Upper lobe of left lung (tissue), 6 donors: ENCODE results near the gene TMEM232. TPM values are rescaled to one million over a fixed set of nuclear protein-coding genes. Genes with fewer than 3 reads are reported as not detected.

ENCODE experiments used
- ATAC-seq, 2 donors: fragments of 200-7000 bp; cut with Tn5 transposase; one replicate each; pipeline ENCODE4 v1.9.1; 2022; ENCODE audit warnings: mild to moderate bottlenecking in 2 of 2, moderate library complexity in 2 of 2; ENCODE audit not compliant: low FRiP score in 2 of 2
- DNase-seq, 2 donors: peaks; one replicate each; pipeline ENCODE4 v3.0.0-alpha.2; 2019 to 2020
- H3K27ac ChIP-seq, 4 donors: fragments of 200-600 bp; sonication (generic); one replicate each; pipeline ENCODE4 v1.5.1; 2016 to 2019
- H3K27me3 ChIP-seq, 4 donors: fragments of 200-600 bp; sonication (generic); one replicate each; pipeline ENCODE4 v1.5.1; 2017 to 2019
- H3K36me3 ChIP-seq, 4 donors: fragments of 200-600 bp; sonication (generic); one replicate each; pipeline ENCODE4 v1.5.1; 2016 to 2019
- H3K4me1 ChIP-seq, 4 donors: fragments of 200-600 bp; sonication (generic); one replicate each; pipeline ENCODE4 v1.5.1; 2018 to 2019
- H3K4me3 ChIP-seq, 4 donors: fragments of 200-600 bp; sonication (generic); one replicate each; pipeline ENCODE4 v1.5.1; 2017 to 2019; ENCODE audit warnings: mild to moderate bottlenecking in 2 of 4, moderate library complexity in 1 of 4
- H3K9me3 ChIP-seq, 4 donors: fragments of 200-600 bp; sonication (generic); one replicate each; pipeline ENCODE4 v1.5.1; 2018 to 2019
- EP300 ChIP-seq, 4 donors: sonication (generic); formaldehyde crosslinking; IDR thresholded peaks; one replicate each; pipeline ENCODE4 v1.5.1; 2017; ENCODE audit warnings: antibody characterized with exemption in 4 of 4, control low read depth in 2 of 4
- POLR2A ChIP-seq, 4 donors: fragments of 450-650 bp; IDR thresholded peaks; one replicate each; pipeline ENCODE4 v1.5.1; 2016 to 2017; ENCODE audit warnings: antibody characterized with exemption in 4 of 4, mild to moderate bottlenecking in 2 of 4
- POLR2AphosphoS5 ChIP-seq, 2 donors: sonication (generic); formaldehyde crosslinking; IDR thresholded peaks; one replicate each; pipeline ENCODE4 v1.5.1; 2017; ENCODE audit warnings: antibody characterized with exemption in 2 of 2
- WGBS, 2 donors: methylation state at CpG; one replicate each; pipeline ENCODE4 v1.1.5; 2017 to 2018; 5-methylcytosine and 5-hydroxymethylcytosine counted together
- total RNA-seq, 6 donors: library from RNA; depleted of rRNA in 4 of 6; stranded (reverse); fragments of >200 nt in 4 of 6; gene quantifications; one replicate each; pipeline versions ENCODE4 v1.1.0 to v1.2.1, GENCODE V29; 2016 to 2021
- TF ChIP-seq, protein P1 (sequence below), 6 experiments: fragments of 450-650 bp in 4 of 6; fragments of 200-600 bp in 2 of 6; sonication (generic) in 2 of 6; IDR thresholded peaks; one replicate each; pipeline ENCODE4 v1.5.1; 2016 to 2019; ENCODE audit warnings: antibody characterized with exemption in 6 of 6
- donor health status: DM: no; HTN: no; CAD: no; lungs with moderate emphysema.
- donor health status: DM: no; HTN: yes; CAD: no; lungs with severe emphysema.

The TMEM232 gene
- total RNA-seq, 6 donors from 2014 or later, result 1.5 to 36.9 (median 7.8) TPM

GRCh38 chr5:110507972-110508371 is 218.5 kb downstream of the TMEM232 start:
- TF ChIP-seq POLR2AphosphoS5 (IDR thresholded peaks at IDR 0.05) (no peak), EP300 (IDR thresholded peaks at IDR 0.05) (no peak), POLR2A (IDR thresholded peaks at IDR 0.05) (no peak)
- TF ChIP-seq, protein P1, sequence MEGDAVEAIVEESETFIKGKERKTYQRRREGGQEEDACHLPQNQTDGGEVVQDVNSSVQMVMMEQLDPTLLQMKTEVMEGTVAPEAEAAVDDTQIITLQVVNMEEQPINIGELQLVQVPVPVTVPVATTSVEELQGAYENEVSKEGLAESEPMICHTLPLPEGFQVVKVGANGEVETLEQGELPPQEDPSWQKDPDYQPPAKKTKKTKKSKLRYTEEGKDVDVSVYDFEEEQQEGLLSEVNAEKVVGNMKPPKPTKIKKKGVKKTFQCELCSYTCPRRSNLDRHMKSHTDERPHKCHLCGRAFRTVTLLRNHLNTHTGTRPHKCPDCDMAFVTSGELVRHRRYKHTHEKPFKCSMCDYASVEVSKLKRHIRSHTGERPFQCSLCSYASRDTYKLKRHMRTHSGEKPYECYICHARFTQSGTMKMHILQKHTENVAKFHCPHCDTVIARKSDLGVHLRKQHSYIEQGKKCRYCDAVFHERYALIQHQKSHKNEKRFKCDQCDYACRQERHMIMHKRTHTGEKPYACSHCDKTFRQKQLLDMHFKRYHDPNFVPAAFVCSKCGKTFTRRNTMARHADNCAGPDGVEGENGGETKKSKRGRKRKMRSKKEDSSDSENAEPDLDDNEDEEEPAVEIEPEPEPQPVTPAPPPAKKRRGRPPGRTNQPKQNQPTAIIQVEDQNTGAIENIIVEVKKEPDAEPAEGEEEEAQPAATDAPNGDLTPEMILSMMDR (IDR thresholded peaks at IDR 0.05), result no peak
- ATAC-seq (no peak), DNase-seq (no peak)
- Histone ChIP-seq H3K27me3 (no peaks in the 10 kb centered on the region), H3K9me3 (no peaks in the 10 kb centered on the region), H3K4me1 (no peaks in the 10 kb centered on the region), H3K4me3 (no peak overlapping the region), H3K27ac (no peak overlapping the region), H3K36me3 (no peaks in the 10 kb centered on the region)
- 49 to 53% methylated on average over 2 of the region's 2 CpGs for WGBS, 2 donors

GRCh38 chr5:110506378-110506777 is 220.1 kb downstream of the TMEM232 start:
- no peaks in the 10 kb centered on the region for H3K9me3 ChIP-seq
- no peaks in the 10 kb centered on the region for H3K36me3 ChIP-seq
- no peak for ATAC-seq
- H3K27ac ChIP-seq, result no peak overlapping the region
- no peak overlapping the region for H3K4me3 ChIP-seq
- no peaks in the 10 kb centered on the region for H3K27me3 ChIP-seq
- TF ChIP-seq, protein P1 (IDR thresholded peaks at IDR 0.05), result no peak
- no peak for TF ChIP-seq POLR2AphosphoS5 (IDR thresholded peaks at IDR 0.05)
- no peak for TF ChIP-seq EP300 (IDR thresholded peaks at IDR 0.05)
- no peak for TF ChIP-seq POLR2A (IDR thresholded peaks at IDR 0.05)
- no peak for DNase-seq
- no peaks in the 10 kb centered on the region for H3K4me1 ChIP-seq

- H3K4me1 ChIP-seq, result no peaks in the 10 kb centered on the region
- no peak for ATAC-seq
Observed at GRCh38 chr5:110496276-110496675, 230.2 kb downstream of the TMEM232 start.

GRCh38 chr5:110492446-110492845 is 234.0 kb downstream of the TMEM232 start:
- H3K27ac ChIP-seq, result no peak overlapping the region
- no peaks in the 10 kb centered on the region for H3K27me3 ChIP-seq
- no peaks in the 10 kb centered on the region for H3K4me1 ChIP-seq

More at GRCh38 chr5:110496276-110496675, 230.2 kb downstream of the TMEM232 start:
- H3K4me3 ChIP-seq, result no peak overlapping the region
- H3K27ac ChIP-seq, result no peak overlapping the region
- WGBS, 2 donors, result 87 to 88% methylated on average over 4 of the region's 4 CpGs
- no peak for DNase-seq
- no peaks in the 10 kb centered on the region for H3K27me3 ChIP-seq
- H3K9me3 ChIP-seq, result no peaks in the 10 kb centered on the region
- TF ChIP-seq, protein P1 (IDR thresholded peaks at IDR 0.05), result no peak
- no peaks in the 10 kb centered on the region for H3K36me3 ChIP-seq

DNA sequence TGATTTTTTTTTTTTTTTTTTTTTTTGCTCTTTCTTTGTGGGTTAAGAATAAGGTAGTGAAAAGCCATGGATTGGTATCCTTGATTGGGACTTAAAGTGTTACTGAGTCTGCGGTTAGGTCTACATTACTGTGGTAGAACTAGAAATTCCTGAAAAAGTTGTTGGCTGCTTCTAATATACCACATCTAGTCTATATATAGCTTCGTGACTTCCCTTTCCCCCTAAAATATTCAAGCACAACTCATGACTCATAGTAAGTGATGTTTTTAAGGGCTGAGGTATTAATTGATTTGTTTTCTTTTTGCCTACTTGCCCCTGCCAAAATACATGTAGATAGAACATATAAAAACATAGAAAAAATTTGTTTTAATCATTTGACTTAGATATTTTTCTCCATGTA is 247.6 kb downstream of the TMEM232 start:
- no peak for DNase-seq
- 38 to 40% methylated on average over 2 of the region's 2 CpGs for WGBS, 2 donors
- H3K27me3 ChIP-seq, result no peaks in the 10 kb centered on the region
- no peak overlapping the region for H3K4me3 ChIP-seq
- no peak for ATAC-seq
- TF ChIP-seq POLR2AphosphoS5 (IDR thresholded peaks at IDR 0.05) (no peak), POLR2A (IDR thresholded peaks at IDR 0.05) (no peak)
- TF ChIP-seq, protein P1 (IDR thresholded peaks at IDR 0.05), result no peak
- peaks cover 0 to 7% (median 3%) of the 10 kb centered on the region in 4 donors for H3K9me3 ChIP-seq
- H3K27ac ChIP-seq, result no peak overlapping the region
- H3K4me1 ChIP-seq, result no peaks in the 10 kb centered on the region
- H3K36me3 ChIP-seq, result no peaks in the 10 kb centered on the region

More at GRCh38 chr5:110492446-110492845, 234.0 kb downstream of the TMEM232 start:
- Histone ChIP-seq H3K9me3 (no peaks in the 10 kb centered on the region), H3K36me3 (no peaks in the 10 kb centered on the region), H3K4me3 (no peak overlapping the region)
- DNase-seq (no peak), ATAC-seq (no peak)
- TF ChIP-seq EP300 (IDR thresholded peaks at IDR 0.05) (no peak), POLR2A (IDR thresholded peaks at IDR 0.05) (no peak), POLR2AphosphoS5 (IDR thresholded peaks at IDR 0.05) (no peak)
- TF ChIP-seq, protein P1 (IDR thresholded peaks at IDR 0.05), result no peak
